OCI-LY1 (cell line): ENCODE data around the gene TBC1D14.

Source experiments
- H2AFZ ChIP-seq: fragments of 200-600 bp; sonication (generic), shearing (Covaris generic); 2 replicates; pipeline ENCODE4 v1.6.0; 2014; ENCODE audit warnings: antibody characterized with exemption, mild to moderate bottlenecking, low read length
- H3F3A ChIP-seq: fragments of 200-600 bp; sonication (generic), shearing (Covaris generic); 2 replicates; pipeline ENCODE4 v1.6.0; 2014; ENCODE audit warnings: mild to moderate bottlenecking, antibody characterized with exemption, low read length, moderate library complexity; ENCODE audit not compliant: insufficient read depth
- H3K27ac ChIP-seq: fragments of 200-600 bp; sonication (generic); 2 replicates; pipeline ENCODE4 v1.5.1; 2014; ENCODE audit warnings: low read length, mixed run types, mild to moderate bottlenecking, low read depth; ENCODE audit not compliant: poor library complexity, severe bottlenecking
- H3K27me3 ChIP-seq: fragments of 200-600 bp; sonication (generic); 2 replicates; pipeline ENCODE4 v1.6.0; 2014; ENCODE audit warnings: antibody characterized with exemption, mild to moderate bottlenecking, low read length, moderate library complexity; ENCODE audit not compliant: insufficient read depth
- H3K36me3 ChIP-seq: fragments of 200-600 bp; sonication (generic); 2 replicates; pipeline ENCODE4 v1.6.1; 2014; ENCODE audit warnings: mild to moderate bottlenecking, antibody characterized with exemption, low read length, moderate library complexity, mixed read lengths; ENCODE audit not compliant: insufficient read depth
- H3K4me1 ChIP-seq: fragments of 200-600 bp; sonication (generic); 2 replicates; pipeline ENCODE4 v1.5.1; 2014; ENCODE audit warnings: mild to moderate bottlenecking, low read length, moderate library complexity; ENCODE audit not compliant: insufficient read depth, severe bottlenecking
- H3K4me2 ChIP-seq: fragments of 200-600 bp; sonication (generic), shearing (Covaris generic); 2 replicates; pipeline ENCODE4 v1.6.1; 2014; ENCODE audit warnings: low read length
- H3K4me3 ChIP-seq: fragments of 200-600 bp; sonication (generic); 2 replicates; pipeline ENCODE4 v1.5.1; 2014; ENCODE audit warnings: low read length, low read depth, mild to moderate bottlenecking, mixed read lengths; ENCODE audit not compliant: poor library complexity, severe bottlenecking
- H3K79me2 ChIP-seq: fragments of 200-600 bp; shearing (Covaris generic); 2 replicates; pipeline ENCODE4 v1.6.1; 2016; ENCODE audit warnings: mixed run types, low read length, mixed read lengths; ENCODE audit not compliant: insufficient read depth
- H3K9ac ChIP-seq: fragments of 200-600 bp; sonication (generic), shearing (Covaris generic); 2 replicates; pipeline ENCODE4 v1.6.1; 2014; ENCODE audit warnings: mild to moderate bottlenecking, low read length, mixed read lengths
- H3K9me2 ChIP-seq: fragments of 200-600 bp; sonication (generic), shearing (Covaris generic); 2 replicates; pipeline ENCODE4 v1.6.1; 2014; ENCODE audit warnings: low read depth, mild to moderate bottlenecking, low read length, mixed read lengths
- H3K9me3 ChIP-seq: fragments of 200-600 bp; shearing (Covaris generic); 2 replicates; pipeline ENCODE4 v1.6.1; 2014; ENCODE audit warnings: low read length, mixed read lengths
- H4K20me1 ChIP-seq: fragments of 200-600 bp; sonication (generic), shearing (Covaris generic); 2 replicates; pipeline ENCODE4 v1.6.0; 2016; ENCODE audit warnings: mild to moderate bottlenecking, low read length; ENCODE audit not compliant: insufficient read depth
- CTCF ChIP-seq: fragments of 200-600 bp; sonication (generic), shearing (Covaris generic); IDR thresholded peaks from 2 replicates; pipeline ENCODE4 v1.5.1; 2017; ENCODE audit warnings: mild to moderate bottlenecking, antibody characterized with exemption, low read length, moderate library complexity, mixed read lengths
- EZH2 ChIP-seq: fragments of 200-600 bp; sonication (generic), shearing (Covaris generic); IDR thresholded peaks from 2 replicates; pipeline ENCODE4 v1.8.0; 2017; ENCODE audit warnings: borderline replicate concordance, mixed run types, mild to moderate bottlenecking, antibody characterized with exemption, low read length, moderate library complexity, mixed read lengths

TBC1D14 gene

GRCh38 chr4:7066006-7066405 lies 156.4 kb downstream of the TBC1D14 start:
- H3K9me3 ChIP-seq = no peaks in the 10 kb centered on the region
- peaks cover 20% of the 10 kb centered on the region for H3K4me1 ChIP-seq
- H3K36me3 ChIP-seq = peaks cover 38% of the 10 kb centered on the region
- no peaks in the 10 kb centered on the region for H3K9me2 ChIP-seq
- H3K4me3 ChIP-seq = peak overlapping the region; percentile 77
- no peak overlapping the region for H3K27ac ChIP-seq
- H4K20me1 ChIP-seq = no peaks in the 10 kb centered on the region
- no peak for TF ChIP-seq CTCF
- no peak for TF ChIP-seq EZH2
- no peaks in the 10 kb centered on the region for H3K27me3 ChIP-seq
- H3F3A ChIP-seq = no peaks in the 10 kb centered on the region
- H3K9ac ChIP-seq = no peak overlapping the region
- peak overlapping the region; percentile 77 for H3K4me2 ChIP-seq
- H2AFZ ChIP-seq = no peak overlapping the region
- peaks cover 16% of the 10 kb centered on the region for H3K79me2 ChIP-seq

- no peak overlapping the region for H3K27ac ChIP-seq
- no peak for TF ChIP-seq EZH2
- no peak for TF ChIP-seq CTCF
- no peaks in the 10 kb centered on the region for H3K9me2 ChIP-seq
- no peaks in the 10 kb centered on the region for H4K20me1 ChIP-seq
- H2AFZ ChIP-seq = no peak overlapping the region
- H3K9ac ChIP-seq = peak overlapping the region; percentile 89
- H3K79me2 ChIP-seq = peaks cover 16% of the 10 kb centered on the region
- peaks cover 20% of the 10 kb centered on the region for H3K4me1 ChIP-seq
- H3K4me3 ChIP-seq = peak overlapping the region; percentile 77
- peak overlapping the region; percentile 77 for H3K4me2 ChIP-seq
- no peaks in the 10 kb centered on the region for H3F3A ChIP-seq
- H3K36me3 ChIP-seq = peaks cover 34% of the 10 kb centered on the region
- H3K27me3 ChIP-seq = no peaks in the 10 kb centered on the region
- no peaks in the 10 kb centered on the region for H3K9me3 ChIP-seq
Measured at GRCh38 chr4:7066493-7066892, 156.9 kb downstream of the TBC1D14 start.

DNA sequence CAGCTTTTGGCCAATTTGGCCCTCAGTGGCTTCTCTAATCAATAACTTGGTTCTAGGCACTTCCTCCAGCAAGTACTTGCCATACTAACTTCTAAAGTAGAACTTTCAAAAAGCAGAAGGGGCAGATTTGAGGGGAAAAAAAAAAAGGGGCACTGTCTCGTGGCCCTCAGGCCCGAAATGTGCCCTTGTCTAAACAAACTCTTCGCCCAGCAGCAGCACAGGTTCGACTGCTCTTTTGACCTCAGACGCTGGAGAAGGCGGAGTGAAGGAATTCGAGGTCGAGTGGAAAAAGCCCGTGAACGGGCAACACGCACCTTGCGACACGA lies 157.5 kb downstream of the TBC1D14 start:
- H3K36me3 ChIP-seq = peaks cover 28% of the 10 kb centered on the region
- no peaks in the 10 kb centered on the region for H3K27me3 ChIP-seq
- peak overlapping the region; percentile 89 for H3K9ac ChIP-seq
- no peak overlapping the region for H2AFZ ChIP-seq
- peak overlapping the region; percentile 77 for H3K4me3 ChIP-seq
- peaks cover 16% of the 10 kb centered on the region for H3K79me2 ChIP-seq
- no peaks in the 10 kb centered on the region for H3K9me3 ChIP-seq
- peak overlapping the region; percentile 1 for H3K27ac ChIP-seq
- H3F3A ChIP-seq = no peaks in the 10 kb centered on the region
- no peaks in the 10 kb centered on the region for H3K9me2 ChIP-seq
- TF ChIP-seq CTCF (no peak), EZH2 (no peak)
- H3K4me2 ChIP-seq = peak overlapping the region; percentile 77
- no peaks in the 10 kb centered on the region for H4K20me1 ChIP-seq
- peaks cover 20% of the 10 kb centered on the region for H3K4me1 ChIP-seq
